Activated CD4-positive, alpha-beta T cell treated with anti-CD3 and anti-CD28 coated beads for 48 hours (primary cell): ENCODE measurements around the gene RBMS1.
"Not testable (repeated sequence)": the region's sequence is repeated elsewhere in the genome, so short reads cannot be mapped to it uniquely, and the experiment has no call there.

ENCODE experiments used
- DNase-seq: peaks from one replicate; pipeline ENCODE4 v3.0.0-alpha.2; 2020

Gene RBMS1

DNA sequence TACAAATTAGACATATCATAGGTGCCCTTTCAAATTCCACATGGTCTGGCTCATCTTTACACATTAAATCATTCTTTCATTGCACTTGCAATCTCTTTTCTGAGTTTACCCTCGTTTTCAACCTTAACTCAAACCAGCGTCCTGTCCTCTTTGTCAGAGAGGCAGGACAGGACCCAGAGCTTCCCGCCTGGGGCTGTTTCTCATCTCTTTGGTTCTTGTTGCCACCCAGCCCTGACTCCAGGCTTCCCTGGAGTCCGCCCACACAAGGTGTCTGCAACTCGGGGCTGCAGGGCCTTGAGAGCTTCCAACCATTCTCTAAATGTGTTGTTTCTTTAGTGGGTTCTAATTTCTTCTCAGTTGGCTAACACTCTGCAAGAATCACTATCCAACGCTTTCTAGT is 24.4 kb downstream of the RBMS1 start:
- DNase-seq, result no peak

DNA sequence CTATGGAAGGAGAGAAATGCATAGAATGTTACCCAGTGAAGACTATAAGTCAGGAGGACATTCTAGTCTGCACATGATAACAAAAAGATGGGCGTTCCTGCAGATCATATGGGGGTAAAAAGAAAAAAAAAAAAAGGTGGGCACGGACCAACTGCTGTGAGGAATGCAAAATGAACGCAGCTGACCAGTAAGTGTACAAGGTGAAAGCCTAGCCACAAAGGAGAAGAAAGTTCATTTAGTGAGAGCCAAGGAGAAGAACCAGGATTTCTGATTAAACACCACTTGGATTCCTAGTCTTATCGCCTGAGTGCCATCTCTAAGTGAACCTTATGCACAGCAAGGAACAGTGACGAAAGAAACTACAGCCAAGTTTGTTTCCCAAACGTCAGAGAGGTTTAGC is 26.5 kb downstream of the RBMS1 start:
- DNase-seq, result no peak

DNA sequence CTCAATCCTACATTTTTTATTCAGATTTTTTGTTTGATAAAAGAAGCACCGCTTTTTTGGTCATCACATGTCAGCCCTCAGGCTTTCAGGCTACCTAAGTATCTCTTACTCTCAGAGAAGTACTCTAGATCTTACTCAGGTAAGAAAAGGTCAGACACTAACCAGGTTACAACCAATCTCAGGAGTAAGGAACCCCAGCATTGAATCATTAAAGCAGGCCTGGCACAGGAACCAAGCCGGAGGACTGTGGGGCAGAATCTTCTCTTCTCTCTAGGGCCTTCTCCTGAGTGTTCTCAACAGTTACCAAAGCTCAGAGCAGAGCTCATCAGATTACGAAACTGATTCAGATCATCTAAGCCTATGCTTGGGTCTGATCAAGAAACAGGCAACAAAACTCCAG is 28.2 kb downstream of the RBMS1 start:
- peak; percentile 44 for DNase-seq

DNA sequence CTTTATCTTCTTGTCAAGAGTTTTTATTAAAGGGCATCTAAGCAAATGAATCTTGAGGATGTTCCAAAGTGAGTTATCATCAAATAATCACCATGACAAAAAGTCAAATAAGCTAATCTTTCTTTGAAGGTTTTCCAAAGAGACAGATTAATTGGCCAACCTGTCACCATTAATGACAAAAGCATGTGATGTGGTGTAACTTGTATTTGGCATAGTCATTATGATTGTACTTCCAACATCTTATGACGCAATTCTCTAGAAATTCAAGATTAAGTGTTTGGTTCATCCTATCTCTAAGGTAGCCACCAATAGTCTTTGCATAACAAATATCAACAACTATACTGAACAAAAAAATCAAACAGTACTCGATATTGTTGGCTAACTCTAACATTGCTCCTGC is 28.6 kb downstream of the RBMS1 start:
- no peak for DNase-seq

DNA sequence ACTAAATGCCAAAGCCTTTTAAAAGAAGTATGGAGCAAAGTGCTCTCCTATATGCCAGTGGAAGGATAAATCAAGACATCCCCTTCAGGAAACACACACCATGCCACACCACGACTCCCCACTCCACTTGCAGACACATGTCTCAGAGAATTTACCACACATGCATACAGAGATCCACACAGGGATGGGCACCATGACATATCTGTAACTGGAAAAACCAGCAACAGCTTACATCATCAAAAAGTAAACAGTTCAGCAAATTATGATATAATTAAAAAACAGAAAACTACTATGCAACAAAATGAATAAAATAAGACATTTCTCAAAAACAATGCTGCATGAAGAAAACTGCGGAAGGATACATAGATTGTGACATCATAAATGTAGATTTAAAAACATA is 29.6 kb downstream of the RBMS1 start:
- DNase-seq, result no peak

DNA sequence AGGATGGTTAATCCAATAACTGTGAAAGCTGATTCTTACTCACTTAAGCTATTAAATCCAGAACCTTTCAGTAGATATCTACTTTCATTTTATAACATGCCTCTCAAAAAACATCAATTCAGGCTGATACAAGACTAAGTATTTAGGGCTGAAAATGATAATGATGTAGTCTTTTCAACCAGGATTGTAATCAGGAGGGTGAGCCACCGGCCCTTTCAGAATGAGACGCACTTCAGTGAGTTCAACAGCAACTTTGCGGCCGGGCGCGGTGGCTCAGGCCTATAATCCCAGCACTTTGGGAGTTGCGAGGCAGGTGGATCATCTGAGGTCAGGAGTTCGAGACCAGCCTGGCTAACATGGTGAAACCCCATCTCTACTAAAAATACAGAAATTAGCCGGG is 30.4 kb downstream of the RBMS1 start:
- peak; percentile 38 for DNase-seq

DNA sequence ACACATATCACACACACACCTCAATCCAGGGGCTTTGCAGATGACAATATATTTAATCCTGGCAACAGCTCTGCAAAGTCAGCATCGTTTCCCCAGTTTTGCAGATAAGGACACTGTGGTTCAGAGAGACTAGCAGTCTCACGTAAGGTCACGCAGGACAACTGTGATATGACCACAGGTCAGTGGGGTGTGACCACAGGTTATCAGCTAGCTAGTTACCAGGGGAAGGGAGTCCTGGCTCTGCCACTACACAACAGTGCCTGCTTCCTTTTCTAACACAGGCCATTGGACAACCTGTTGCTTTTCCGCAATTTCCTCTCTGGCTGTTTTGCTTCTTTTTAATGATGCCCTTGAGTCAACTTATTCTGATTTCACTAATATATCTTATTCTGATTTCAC is 33.3 kb downstream of the RBMS1 start:
- no peak for DNase-seq

DNA sequence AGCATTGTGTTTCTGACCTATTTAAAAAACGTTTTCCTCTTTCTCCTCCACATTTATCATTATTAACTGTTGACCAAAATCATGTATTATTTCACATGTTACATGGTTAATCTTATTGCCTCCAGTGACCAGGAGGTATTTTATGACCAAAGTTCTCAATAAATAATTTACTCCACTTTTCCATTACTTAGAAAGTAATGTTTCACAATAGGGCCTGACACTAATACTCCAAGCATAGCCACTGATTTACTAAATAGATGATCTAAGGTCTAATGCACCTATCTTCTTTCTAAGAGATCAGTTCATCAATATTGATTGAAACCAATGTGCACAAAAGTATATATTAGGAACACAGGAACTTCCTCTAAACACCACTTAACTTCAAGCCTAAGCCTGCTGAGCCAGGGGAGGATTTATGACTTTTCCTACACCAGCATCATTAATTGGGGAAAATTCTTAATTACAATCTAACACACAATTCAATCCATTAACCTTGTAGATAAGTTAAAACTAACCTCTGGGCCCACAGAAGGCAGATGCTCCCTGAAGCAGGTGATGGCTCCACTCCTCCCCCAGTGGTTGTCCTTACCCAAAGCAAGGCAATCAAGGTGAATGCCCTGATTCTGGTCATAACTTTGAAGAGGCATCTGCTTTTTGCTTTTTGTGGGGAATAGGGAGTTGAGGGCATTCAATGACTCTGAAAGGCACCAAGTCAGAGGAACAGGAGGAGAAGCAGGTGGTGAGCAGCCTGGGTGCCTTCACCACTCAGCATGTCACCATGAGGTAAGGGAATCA is 33.9 kb downstream of the RBMS1 start:
- DNase-seq, result no peak

DNA sequence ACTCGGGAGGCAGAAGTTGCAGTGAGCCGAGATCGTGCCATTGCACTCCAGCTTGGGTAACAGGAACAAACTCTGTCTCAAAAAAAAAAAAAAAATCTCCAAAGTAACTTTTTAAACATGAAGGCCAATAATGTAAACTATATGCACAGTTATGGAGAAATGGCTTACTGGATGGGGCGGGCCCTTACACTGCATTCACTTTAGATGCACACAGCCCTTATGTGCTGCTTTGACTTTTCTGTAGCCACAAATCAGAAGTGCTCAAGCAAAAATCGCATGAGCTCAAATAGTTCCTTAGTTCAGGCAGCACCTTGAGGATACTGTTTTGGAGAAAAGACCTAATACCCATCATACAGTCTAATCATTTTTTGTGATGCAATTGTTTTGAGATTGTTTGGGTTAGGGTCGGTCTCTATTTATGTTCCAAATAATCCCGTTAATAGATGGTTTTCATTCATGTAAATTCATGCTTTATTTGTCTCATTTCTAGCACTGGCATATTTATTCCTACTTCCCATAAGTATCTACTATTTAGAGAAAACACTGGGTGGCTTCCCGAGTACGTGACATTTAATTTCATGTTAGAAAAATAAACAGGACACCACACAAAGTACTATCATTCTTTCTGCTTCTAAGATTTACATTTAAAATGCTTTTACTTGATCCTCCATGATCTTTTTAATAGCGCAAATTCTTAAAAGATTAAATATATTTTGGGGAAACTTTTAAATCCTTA is 34.7 kb downstream of the RBMS1 start:
- no peak for DNase-seq

DNA sequence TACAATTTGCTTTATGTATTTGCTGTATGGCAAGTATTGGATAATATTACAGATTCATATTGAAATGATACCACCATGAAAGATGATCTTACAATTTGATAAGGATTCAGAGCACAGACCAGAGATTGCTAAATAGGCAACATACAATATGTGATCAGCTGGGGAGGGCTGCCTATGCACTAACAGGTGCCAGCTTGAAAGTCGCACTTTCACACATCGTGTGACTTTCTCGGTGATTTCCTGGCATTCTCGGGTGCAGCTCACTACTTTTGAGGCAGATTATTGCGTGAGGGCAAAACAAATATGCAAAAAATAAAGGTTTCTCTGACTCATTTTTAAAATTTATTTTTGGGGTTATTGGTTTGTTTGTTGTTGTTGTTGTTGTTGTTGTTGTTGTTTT is 36.0 kb downstream of the RBMS1 start:
- DNase-seq, result peak; percentile 26

DNA sequence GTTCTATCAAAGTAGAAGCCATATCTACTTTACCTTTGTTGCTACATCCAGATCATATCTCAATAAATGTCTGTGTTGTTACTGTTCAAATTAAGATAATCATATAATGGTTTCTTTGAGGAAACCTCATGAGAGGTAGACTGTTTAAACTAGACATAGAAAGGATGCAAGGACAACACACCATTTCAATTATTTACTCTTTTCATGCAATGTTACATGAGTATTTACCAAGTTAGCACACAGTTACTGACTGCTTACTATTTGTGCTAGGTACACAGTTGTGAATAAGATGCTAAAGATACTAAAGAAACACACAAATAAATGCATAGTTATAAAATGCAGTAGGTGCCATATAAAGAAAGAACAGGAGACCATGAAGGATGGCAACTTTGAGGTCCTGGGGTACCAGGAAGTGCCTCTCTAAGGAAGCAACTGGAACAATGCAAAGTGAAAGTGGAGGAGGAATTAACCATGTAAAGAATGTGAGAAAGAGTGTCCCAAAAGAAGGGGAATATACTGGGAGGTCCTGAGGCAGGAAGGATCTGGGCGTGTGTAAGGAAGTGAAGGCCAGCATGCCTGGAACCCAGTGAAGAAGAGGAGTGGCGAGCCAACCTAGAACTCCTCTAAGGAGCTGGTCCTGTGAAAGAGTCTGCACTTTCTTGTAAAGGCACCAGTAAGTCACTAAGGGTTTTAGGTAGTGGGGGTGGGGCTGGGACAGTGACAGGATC is 39.4 kb downstream of the RBMS1 start:
- no peak for DNase-seq

DNA sequence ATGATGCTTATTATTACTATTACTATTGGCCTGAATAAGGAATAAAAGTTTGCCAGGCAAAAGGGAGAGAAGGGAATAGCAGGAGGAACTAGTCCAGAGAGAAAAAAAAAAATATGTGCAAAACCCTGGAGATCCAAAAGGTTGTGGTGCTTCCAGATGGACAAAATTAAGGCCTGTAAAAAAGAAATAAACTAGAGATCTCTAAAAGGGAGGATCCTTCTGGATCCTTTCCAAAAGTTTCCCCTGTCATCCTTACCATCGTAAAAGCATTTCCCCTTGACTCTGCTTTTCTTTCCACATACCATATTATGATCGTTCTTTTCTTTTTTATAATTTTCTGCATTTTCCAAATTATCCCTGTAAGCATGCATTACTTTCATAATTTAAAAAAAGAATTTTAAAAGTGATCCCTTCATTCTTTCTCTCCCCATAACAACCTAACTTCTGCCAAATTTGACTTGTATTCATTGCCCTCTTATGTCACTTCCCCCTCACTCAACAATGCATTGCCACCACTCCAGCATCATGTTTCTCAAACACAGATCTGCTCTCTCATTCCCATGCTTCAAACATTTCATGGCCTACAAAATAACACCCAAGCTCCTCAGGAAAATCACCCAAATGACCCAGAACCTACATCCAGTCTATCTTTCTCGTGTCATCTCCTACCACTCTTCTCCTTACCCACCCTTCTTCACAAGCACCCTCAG is 40.3 kb downstream of the RBMS1 start:
- DNase-seq, result no peak

DNA sequence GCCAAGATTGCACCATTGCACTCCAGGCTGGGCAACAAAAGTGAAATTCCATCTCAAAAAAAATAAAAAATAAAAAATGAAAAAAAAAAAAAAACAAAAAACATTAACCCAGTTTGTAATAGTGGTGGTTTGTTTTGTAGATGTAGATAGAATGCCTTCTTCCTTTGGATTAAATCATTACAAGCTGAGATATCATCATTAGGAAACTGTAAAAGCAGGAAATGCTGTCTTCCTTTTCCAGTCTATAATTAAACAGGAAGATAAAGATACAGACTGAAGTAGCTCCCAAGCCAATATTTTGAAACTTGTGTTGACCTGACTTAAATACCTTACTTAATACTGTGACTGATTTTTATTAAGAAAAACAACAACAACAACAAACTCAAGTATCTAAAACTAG is 43.1 kb downstream of the RBMS1 start:
- no peak for DNase-seq

DNA sequence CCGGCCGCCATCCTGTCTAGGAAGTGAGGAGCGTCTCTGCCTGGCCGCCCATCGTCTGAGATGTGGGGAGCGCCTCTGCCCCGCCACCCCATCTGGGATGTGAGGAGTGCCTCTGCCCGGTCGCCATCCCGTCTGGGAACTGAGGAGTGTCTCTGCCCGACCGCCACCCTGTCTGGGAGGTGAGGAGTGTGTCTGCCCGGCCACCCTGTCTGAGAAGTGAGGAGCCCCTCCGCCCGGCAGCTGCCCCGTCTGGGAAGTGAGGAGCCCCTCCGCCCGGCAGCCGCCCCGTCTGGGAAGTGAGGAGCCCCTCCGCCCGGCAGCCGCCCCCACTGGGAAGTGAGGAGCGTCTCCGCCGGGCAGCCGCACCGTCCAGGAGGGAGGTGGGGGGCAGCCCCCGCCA is 44.8 kb downstream of the RBMS1 start:
- DNase-seq, result not testable (repeated sequence)

DNA sequence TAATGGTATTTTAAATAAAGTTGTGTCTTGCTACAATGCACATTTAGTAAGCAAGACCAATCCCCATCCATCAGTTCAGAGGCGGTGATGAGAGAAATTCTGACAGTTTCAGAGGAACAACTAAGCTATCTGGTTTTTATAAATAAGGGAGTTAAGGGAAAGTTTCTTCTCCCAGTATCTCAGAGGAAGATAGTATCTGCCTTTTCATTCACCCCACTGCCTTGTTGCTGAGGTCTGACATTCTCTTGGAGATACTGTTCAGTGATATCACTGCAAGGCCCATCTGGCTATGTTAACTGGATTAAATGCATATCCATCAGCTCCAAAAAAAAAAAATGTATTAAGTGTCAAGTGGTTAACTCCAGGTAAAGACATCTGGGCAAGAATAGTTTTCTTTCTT is 47.9 kb downstream of the RBMS1 start:
- no peak for DNase-seq

DNA sequence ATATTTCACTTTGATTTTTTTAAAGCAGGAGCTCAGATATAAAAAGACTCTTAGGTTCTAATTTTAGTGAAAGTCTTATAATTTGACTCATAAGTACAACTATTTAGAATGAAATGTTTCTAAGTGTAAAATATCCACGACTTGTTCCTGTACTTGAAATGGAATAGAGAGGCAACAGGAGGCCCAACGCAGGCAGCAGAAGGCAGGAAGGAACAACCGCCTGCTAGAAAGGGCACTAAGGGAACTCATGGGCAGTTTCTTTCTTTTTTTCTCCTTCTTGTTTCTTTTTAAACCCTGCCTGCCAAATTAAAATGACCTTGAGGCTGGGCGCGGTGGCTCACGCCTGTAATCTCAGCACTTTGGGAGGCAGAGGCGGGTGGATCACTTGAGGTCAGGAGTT is 51.0 kb downstream of the RBMS1 start:
- DNase-seq, result no peak

DNA sequence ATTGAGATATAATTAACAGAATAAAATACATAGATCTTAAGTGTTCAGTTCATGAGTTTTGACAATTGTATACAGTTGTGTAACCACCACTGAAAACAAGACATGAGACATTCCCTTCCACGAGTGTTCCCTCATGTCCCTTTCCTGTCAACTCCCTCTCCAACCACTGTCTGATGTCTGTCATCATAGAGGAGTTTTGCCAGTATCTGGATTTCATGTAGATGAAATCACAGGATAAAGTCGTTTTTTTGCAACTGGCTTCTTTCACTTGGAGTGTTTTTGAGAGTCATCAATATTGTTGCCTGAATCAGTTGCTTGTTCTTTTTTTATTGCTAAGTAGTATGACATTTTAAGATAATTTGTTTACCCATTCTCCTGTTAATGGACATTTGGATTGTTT is 52.7 kb downstream of the RBMS1 start:
- DNase-seq, result no peak

DNA sequence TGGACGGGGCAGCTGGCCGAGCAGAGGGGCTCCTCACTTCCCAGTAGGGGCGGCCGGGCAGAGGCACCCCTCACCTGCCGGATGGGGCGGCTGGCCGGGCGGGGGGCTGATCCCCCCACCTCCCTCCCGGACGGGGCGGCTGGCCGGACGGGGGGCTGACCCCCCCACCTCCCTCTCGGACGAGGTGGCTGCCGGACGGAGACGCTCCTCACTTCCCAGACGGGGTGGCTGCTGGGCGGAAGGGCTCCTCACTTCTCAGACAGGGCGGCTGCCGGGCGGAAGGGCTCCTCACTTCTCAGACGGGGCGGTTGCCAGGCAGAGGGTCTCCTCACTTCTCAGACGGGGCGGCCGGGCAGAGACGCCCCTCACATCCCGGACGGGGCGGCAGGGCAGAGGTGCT is 54.6 kb downstream of the RBMS1 start:
- not testable (repeated sequence) for DNase-seq

DNA sequence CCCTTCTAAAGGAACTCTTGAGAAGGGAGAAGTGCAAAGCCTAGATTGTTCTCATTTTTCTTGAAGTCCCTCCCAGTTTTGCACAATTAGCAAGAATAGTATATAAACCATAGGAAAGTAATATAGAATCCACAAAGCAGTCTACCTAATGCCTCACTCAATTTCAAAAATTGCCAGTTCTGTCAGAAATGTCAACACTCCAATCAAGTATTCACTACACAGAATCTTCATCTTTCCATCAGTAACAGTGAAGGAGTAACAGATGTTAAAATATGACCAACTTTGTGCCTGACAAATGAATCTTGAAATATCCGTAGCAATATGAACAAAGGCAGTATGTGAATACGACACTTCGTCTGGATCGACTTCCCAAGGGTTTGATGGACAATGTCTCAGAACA is 56.3 kb downstream of the RBMS1 start:
- DNase-seq, result no peak

DNA sequence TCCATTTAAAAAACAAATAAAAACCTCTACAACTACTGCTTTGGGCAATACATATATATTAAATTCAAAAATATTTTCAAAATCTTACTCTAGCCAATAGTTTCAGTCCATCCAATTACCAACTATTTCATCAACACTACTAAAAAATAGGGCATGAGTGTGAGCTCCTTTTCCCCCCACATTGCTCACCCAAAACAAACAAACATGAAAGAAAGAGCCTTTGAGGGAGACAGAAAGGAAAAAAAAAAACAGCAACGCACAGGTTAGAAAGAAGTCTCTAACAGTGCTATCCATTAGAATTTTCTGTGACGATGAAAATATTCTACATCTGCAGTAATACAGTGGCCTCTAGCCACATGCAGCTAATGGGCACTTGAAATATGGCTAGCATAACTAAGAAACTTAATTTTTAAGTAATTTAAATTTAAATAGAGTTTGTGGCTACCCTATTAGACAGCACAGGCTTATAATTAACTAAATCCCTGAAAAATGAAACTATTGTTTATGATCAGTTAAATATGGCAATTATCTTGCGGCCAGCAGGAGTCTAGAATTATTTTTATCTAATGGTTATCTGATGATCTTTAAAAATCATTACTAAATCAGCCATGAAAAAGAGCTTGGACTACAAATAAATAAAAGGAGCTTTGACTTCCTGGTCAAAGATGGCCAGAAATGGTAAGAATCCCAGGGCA is 59.2 kb downstream of the RBMS1 start:
- DNase-seq, result no peak

DNA sequence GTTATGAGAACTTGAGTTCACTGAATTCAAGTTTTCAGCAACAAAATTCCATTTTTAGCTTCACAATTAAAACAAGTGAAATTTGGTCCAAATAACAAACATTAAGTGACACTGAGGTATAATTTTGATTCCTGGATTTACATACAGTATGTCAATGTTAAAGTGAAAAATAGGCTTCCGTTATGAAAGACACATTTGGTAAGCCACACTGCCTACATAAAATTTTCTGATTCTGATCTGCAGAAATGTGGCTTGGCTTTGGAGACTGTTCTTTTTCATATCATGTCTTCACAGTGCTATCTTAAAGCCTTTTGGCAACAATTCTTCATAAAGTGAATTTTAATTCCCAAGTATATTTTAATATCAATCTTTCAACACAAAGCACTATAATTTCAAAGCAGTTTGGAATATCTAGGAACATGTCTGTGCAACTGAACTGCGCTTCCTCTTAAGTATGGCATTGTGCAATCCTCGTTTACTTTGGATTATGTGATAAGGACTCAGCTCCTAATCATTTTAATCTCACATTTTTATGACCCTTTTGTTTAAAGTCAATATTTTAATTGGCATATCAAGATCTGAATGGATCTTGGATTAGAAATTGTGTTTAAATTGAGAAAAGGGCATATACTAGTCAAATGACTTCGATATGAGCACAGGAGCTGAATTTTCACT is 60.0 kb downstream of the RBMS1 start:
- DNase-seq, result no peak

DNA sequence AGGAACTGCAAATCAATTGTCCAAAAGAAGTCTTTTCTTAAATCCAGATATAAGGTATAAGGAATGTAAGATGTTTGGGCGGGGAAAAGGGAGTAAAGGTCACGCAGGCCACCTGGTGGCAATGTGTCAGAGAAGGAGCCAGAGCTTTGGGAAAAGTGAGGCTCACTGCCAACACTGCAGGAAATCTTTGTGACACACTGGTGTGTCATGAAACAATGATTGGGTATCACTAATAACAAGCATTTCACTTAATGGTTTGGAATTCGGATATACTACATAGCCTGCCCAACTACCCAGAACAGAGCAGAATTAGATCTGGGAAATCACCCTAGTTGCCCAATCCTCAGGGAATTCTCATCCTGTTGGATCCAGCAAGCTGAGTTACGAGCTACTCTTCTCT is 61.0 kb downstream of the RBMS1 start:
- no peak for DNase-seq
